Measurements from ENCODE around the gene DAO. TPM values are rescaled to one million over a fixed set of nuclear protein-coding genes. Genes with fewer than 3 reads are reported as not detected.
A peak's percentile ranks its signal among the peaks of the same experiment; 100 is the strongest.

DAO gene
- not detected for total RNA-seq
- polyA plus RNA-seq, result not detected
- long read RNA-seq, donor 1, result 0 reads
- long read RNA-seq, donor 2, result 0 reads
- long read RNA-seq, donor 3, result 0 reads

- no peaks in the 10 kb centered on the region for H3K27me3 ChIP-seq
- no peaks in the 10 kb centered on the region for H3K36me3 ChIP-seq
- no peak within 1 kb of the TSS for H3K4me3 ChIP-seq
- H3K9me3 ChIP-seq, result no peaks in the 10 kb centered on the region
- DNase-seq, result no peak
- H3K27ac ChIP-seq, result no peak within 1 kb of the TSS
- 51 to 55% (median 52%) methylated on average over 16 of the region's 16 CpGs for WGBS, 3 donors
- intact Hi-C loops (cut with DNase I), result no loop called here
- no peaks in the 10 kb centered on the region for H3K4me1 ChIP-seq (ENCODE audit: insufficient read depth)
- TF ChIP-seq POLR2A (IDR thresholded peaks at IDR 0.05) (no peak), EP300 (IDR thresholded peaks at IDR 0.05) (no peak)
- TF ChIP-seq, protein P1, sequence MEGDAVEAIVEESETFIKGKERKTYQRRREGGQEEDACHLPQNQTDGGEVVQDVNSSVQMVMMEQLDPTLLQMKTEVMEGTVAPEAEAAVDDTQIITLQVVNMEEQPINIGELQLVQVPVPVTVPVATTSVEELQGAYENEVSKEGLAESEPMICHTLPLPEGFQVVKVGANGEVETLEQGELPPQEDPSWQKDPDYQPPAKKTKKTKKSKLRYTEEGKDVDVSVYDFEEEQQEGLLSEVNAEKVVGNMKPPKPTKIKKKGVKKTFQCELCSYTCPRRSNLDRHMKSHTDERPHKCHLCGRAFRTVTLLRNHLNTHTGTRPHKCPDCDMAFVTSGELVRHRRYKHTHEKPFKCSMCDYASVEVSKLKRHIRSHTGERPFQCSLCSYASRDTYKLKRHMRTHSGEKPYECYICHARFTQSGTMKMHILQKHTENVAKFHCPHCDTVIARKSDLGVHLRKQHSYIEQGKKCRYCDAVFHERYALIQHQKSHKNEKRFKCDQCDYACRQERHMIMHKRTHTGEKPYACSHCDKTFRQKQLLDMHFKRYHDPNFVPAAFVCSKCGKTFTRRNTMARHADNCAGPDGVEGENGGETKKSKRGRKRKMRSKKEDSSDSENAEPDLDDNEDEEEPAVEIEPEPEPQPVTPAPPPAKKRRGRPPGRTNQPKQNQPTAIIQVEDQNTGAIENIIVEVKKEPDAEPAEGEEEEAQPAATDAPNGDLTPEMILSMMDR (IDR thresholded peaks at IDR 0.05), result no peak
These were observed at the start of gene DAO for GRCh38 chr12:108879615-108880254. TSS of gene DAO (plus strand) at chr12:108880092. CDS start at chr12:108885007, 4,915 bp downstream.

DNA sequence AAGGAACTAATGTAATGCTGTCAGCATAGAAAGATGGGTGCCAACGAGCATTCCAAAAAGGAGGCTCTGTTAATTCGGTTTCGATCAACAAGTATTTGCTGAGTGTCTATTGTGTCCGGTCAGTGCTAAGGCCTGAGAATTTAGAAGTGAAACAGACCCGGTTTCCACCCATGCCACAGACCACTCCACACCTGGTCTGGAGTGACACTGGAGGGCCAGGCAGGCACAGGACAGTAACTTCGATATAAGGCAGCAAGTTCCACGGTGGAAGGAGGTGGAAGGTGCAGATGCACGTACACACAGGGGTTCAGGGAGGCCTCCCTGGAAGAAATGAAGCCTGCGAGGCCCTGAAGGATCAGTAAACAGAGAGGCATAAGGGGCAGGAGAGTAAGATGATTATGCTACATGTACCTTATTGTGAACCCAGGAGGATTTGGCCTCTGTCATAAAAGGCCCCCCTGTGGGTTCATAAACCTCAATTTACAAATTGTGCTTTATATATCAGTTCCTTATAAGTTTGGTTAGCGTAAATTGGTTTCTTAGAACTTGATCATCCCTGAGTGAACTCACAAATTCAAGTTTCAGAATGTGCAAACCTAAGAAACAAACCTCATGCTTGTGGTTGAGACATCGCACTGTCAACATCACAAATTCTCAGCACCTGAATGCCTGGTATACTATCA, 48.4 kb upstream of the DAO start:
- Histone ChIP-seq H3K4me1 (ENCODE audit: insufficient read depth) (peaks cover 12% of the 10 kb centered on the region), H3K4me3 (no peak overlapping the region), H3K27me3 (no peaks in the 10 kb centered on the region), H3K27ac (no peak overlapping the region), H3K9me3 (no peaks in the 10 kb centered on the region), H3K36me3 (no peaks in the 10 kb centered on the region)
- DNase-seq, result no peak
- TF ChIP-seq, protein P1 (IDR thresholded peaks at IDR 0.05), result no peak
- TF ChIP-seq EP300 (IDR thresholded peaks at IDR 0.05) (no peak), POLR2A (IDR thresholded peaks at IDR 0.05) (no peak)
- intact Hi-C loops (cut with DNase I), result no loop called here
- WGBS, 3 donors, result 93 to 95% (median 94%) methylated on average over 11 of the region's 11 CpGs

- Histone ChIP-seq H3K27ac (peak overlapping the region in 1 of 2 donors; percentile 11), H3K4me3 (no peak overlapping the region), H3K36me3 (no peaks in the 10 kb centered on the region), H3K4me1 (ENCODE audit: insufficient read depth) (peaks cover 10% of the 10 kb centered on the region), H3K9me3 (no peaks in the 10 kb centered on the region), H3K27me3 (no peaks in the 10 kb centered on the region)
- no peak for DNase-seq
- TF ChIP-seq, protein P1 (IDR thresholded peaks at IDR 0.05), result no peak
- no peak for TF ChIP-seq EP300 (IDR thresholded peaks at IDR 0.05)
- 48 to 54% (median 52%) methylated on average over 6 of the region's 6 CpGs for WGBS, 3 donors
- intact Hi-C loops (cut with DNase I), result no loop called here
These were observed 47.7 kb upstream of the DAO start for GRCh38 chr12:108832208-108832607.

GRCh38 chr12:108832730-108833354, 47.0 kb upstream of the DAO start:
- TF ChIP-seq POLR2A (IDR thresholded peaks at IDR 0.05), result no peak
- TF ChIP-seq, protein P1 (IDR thresholded peaks at IDR 0.05), result no peak
- TF ChIP-seq EP300 (IDR thresholded peaks at IDR 0.05), result no peak
- Histone ChIP-seq H3K9me3 (no peaks in the 10 kb centered on the region), H3K4me1 (ENCODE audit: insufficient read depth) (peaks cover 10% of the 10 kb centered on the region), H3K27me3 (no peaks in the 10 kb centered on the region), H3K36me3 (no peaks in the 10 kb centered on the region), H3K27ac (peak overlapping the region in 1 of 2 donors; percentile 11), H3K4me3 (no peak overlapping the region)
- WGBS, 3 donors, result 10 to 12% (median 11%) methylated on average over 10 of the region's 10 CpGs
- no peak for DNase-seq
- intact Hi-C loops (cut with DNase I), result no loop called here

Data from ovary (tissue), 10 donors.